ENCODE measurements around the gene FGF14.
"Not testable (repeated sequence)": the region's sequence is repeated elsewhere in the genome, so short reads cannot be mapped to it uniquely, and the experiment has no call there.

The FGF14 gene

GRCh38 chr13:102136735-102137296 lies 265.0 kb downstream of the FGF14 start:
- no peak for DNase-seq (ENCODE audit: low read depth in 2 of 2)

- DNase-seq (ENCODE audit: low read depth in 2 of 2): no peak
Measured at GRCh38 chr13:102132777-102133295, 269.0 kb downstream of the FGF14 start.

- no peak for DNase-seq (ENCODE audit: low read depth in 2 of 2)
Measured at GRCh38 chr13:102131246-102131645, 270.6 kb downstream of the FGF14 start.

GRCh38 chr13:102128216-102128810 lies 273.5 kb downstream of the FGF14 start:
- no peak for DNase-seq (ENCODE audit: low read depth in 2 of 2)

- DNase-seq (ENCODE audit: low read depth in 2 of 2): no peak
Measured at GRCh38 chr13:102127153-102127552, 274.7 kb downstream of the FGF14 start.

GRCh38 chr13:102122147-102122546 lies 279.7 kb downstream of the FGF14 start:
- no peak for DNase-seq (ENCODE audit: low read depth in 2 of 2)

- DNase-seq (ENCODE audit: low read depth in 2 of 2): no peak
Measured at GRCh38 chr13:102117175-102117831, 284.5 kb downstream of the FGF14 start.

GRCh38 chr13:102103469-102103868 lies 298.4 kb downstream of the FGF14 start:
- no peak for DNase-seq (ENCODE audit: low read depth in 2 of 2)

- DNase-seq (ENCODE audit: low read depth in 2 of 2): no peak
Measured at GRCh38 chr13:102100234-102100633, 301.6 kb downstream of the FGF14 start.

GRCh38 chr13:102097708-102098107 lies 304.1 kb downstream of the FGF14 start:
- DNase-seq (ENCODE audit: low read depth in 2 of 2): no peak

GRCh38 chr13:102093288-102093687 lies 308.6 kb downstream of the FGF14 start:
- DNase-seq (ENCODE audit: low read depth in 2 of 2): not testable (repeated sequence)

GRCh38 chr13:102091231-102091630 lies 310.6 kb downstream of the FGF14 start:
- DNase-seq (ENCODE audit: low read depth in 2 of 2): no peak

- DNase-seq (ENCODE audit: low read depth in 2 of 2): no peak
Measured at GRCh38 chr13:102090532-102090931, 311.3 kb downstream of the FGF14 start.

GRCh38 chr13:102089722-102090121 lies 312.1 kb downstream of the FGF14 start:
- DNase-seq (ENCODE audit: low read depth in 2 of 2): no peak

GRCh38 chr13:102089177-102089576 lies 312.7 kb downstream of the FGF14 start:
- no peak for DNase-seq (ENCODE audit: low read depth in 2 of 2)

- no peak for DNase-seq (ENCODE audit: low read depth in 2 of 2)
Measured at GRCh38 chr13:102073251-102073650, 328.6 kb downstream of the FGF14 start.

- DNase-seq (ENCODE audit: low read depth in 2 of 2): no peak
Measured at GRCh38 chr13:102071711-102072110, 330.1 kb downstream of the FGF14 start.

GRCh38 chr13:102068323-102068722 lies 333.5 kb downstream of the FGF14 start:
- not testable (repeated sequence) for DNase-seq (ENCODE audit: low read depth in 2 of 2)

- no peak for DNase-seq (ENCODE audit: low read depth in 2 of 2)
Measured at GRCh38 chr13:102055090-102055779, 346.6 kb downstream of the FGF14 start.

GRCh38 chr13:102049853-102050252 lies 352.0 kb downstream of the FGF14 start:
- no peak for DNase-seq (ENCODE audit: low read depth in 2 of 2)

- no peak for DNase-seq (ENCODE audit: low read depth in 2 of 2)
Measured at GRCh38 chr13:102045731-102046130, 356.1 kb downstream of the FGF14 start.

- no peak for DNase-seq (ENCODE audit: low read depth in 2 of 2)
Measured at GRCh38 chr13:102042746-102043145, 359.1 kb downstream of the FGF14 start.

GRCh38 chr13:102041544-102041943 lies 360.3 kb downstream of the FGF14 start:
- DNase-seq (ENCODE audit: low read depth in 2 of 2): no peak
